GM10266 (cell line): Measurements from ENCODE around the gene ULK3.

Experiments
- DNase-seq: peaks from one replicate; pipeline ENCODE4 v3.0.0; 2012; ENCODE audit errors: extremely low spot score
- TF ChIP-seq, protein P1 (sequence below): IDR thresholded peaks from 2 replicates; pipeline ENCODE4 v1.5.1; 2012; ENCODE audit warnings: mild to moderate bottlenecking, low read depth; ENCODE audit not compliant: control insufficient read depth, insufficient read depth; ENCODE audit errors: missing control alignments

The ULK3 gene

DNA sequence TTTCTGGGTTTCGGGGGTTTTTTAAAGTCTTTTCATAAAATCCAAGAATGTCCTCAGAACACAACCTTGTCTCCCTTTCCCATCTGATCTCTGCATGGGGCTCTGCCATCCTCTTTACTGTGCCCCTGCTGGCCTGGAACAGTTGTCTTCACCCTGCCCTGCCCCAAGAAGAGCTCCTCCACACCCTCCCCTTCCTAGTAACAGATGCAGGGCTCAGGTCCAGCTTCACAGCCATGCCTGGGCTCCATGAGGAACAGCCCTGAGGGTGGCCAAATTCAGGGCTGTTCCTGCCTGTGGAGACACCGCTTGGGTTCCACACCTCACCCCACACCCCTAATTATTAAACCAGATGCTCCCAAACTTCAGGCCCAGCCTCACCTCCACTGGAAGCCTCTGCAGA, 12.9 kb upstream of the ULK3 start:
- TF ChIP-seq, protein P1, sequence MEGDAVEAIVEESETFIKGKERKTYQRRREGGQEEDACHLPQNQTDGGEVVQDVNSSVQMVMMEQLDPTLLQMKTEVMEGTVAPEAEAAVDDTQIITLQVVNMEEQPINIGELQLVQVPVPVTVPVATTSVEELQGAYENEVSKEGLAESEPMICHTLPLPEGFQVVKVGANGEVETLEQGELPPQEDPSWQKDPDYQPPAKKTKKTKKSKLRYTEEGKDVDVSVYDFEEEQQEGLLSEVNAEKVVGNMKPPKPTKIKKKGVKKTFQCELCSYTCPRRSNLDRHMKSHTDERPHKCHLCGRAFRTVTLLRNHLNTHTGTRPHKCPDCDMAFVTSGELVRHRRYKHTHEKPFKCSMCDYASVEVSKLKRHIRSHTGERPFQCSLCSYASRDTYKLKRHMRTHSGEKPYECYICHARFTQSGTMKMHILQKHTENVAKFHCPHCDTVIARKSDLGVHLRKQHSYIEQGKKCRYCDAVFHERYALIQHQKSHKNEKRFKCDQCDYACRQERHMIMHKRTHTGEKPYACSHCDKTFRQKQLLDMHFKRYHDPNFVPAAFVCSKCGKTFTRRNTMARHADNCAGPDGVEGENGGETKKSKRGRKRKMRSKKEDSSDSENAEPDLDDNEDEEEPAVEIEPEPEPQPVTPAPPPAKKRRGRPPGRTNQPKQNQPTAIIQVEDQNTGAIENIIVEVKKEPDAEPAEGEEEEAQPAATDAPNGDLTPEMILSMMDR: no peak
- DNase-seq: no peak

DNA sequence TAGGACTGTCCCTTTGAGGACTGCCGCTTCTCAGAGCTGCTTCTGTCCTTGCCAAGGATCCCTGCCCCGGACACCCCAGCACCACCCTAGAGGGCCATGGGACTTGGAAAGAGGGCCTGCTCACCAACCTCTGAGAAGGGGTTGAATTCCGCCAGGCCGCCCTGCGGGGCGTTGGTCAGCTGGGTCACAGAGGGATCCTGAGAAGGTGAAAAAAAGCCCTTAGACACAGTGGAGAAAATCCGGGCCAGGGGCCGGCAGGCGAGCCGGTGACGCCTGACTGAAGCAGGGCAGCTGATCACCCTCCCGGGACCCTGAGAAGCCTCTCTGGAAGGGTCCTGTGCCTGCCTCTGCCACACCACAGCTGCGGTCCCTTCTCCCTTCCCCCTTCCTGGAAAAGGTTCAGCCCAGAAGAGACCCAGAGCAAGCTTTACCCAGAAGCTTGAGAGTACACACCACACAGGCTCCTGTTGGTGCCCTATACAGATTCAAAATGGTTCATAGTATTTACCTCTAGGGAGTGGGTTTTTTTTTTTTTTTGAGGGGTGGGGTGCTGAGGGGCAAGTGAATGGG, 11.6 kb upstream of the ULK3 start:
- TF ChIP-seq, protein P1: no peak
- DNase-seq: no peak

DNA sequence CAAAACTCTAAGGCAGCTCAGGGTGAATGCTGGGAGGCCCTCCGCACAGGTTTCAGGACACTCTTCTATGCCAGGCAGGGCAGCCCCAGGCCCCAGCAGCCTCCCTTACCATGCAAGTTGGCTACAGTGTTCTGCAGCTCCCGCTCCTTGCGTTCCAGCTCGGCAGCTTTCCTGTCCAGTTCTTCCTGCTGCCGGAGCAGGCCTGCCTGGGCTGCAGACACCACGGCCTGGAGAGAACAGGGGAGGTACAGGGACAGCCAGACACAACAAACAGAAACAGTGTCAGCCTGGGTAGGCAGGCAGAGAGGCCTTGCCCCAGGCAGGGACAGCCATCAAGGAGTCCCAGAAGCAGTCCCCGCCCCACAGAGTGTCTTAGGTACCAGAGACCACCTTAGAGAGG, 9.0 kb upstream of the ULK3 start:
- TF ChIP-seq, protein P1: no peak
- no peak for DNase-seq

DNA sequence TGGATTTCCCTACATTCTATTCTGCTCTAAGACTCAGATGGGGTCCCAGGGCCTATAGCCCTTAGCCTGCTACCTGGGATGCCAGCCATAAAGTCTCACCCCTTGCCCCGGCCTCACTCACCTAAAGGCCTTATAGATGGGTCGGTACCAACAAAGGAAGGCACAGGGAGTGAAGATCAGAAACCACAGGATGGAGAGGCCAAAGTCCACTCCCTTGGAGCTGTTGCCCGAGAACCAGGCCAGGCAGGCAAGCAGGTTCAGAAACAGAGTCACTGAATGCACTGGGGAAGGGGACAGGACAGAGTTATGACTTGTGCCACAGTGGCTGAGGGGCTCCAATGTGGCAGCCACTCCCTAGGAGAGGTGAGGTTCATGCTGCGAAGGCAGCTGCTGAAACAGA, 7.4 kb upstream of the ULK3 start:
- TF ChIP-seq, protein P1: no peak
- no peak for DNase-seq

DNA sequence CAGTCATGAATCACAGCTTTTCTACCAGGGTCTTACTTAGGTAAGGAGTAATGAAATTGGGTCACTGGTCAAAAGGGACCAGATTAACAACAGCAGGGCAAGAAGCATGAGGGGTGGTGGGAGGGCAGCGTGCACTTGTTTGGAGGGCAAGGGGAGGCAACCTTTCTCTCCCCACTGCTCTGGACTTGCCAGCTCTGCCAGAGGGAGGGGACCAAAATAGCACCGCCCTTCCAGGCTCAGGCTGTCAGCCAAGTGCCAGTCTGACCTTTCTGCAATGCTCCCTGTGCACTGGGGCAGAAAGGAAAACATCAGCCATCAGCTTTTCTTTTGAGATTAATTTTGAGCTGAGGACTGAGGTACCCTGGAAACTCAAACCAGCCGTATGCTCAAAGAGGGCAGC, 4.5 kb upstream of the ULK3 start:
- TF ChIP-seq, protein P1: no peak
- DNase-seq: no peak

DNA sequence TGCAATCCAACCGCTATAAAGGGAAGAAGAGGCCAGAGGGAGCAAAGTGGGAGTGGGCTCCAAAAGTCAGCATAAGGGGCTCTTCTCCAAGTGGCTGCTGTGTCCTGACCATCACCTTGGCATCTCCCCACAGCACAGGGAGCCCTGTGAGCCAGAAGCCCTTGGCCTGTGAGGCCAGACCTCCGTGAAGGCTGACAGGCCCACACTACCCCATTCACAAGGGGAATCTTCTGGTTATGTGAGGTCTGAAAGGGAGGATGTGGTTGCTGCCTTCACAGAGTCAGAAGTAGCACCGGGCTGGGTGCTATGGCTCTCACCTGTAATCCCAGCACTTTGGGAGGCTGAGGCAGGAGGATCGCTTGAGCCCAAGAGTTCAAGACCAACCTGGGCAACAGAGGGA, 2.6 kb upstream of the ULK3 start:
- TF ChIP-seq, protein P1: no peak
- DNase-seq: no peak

DNA sequence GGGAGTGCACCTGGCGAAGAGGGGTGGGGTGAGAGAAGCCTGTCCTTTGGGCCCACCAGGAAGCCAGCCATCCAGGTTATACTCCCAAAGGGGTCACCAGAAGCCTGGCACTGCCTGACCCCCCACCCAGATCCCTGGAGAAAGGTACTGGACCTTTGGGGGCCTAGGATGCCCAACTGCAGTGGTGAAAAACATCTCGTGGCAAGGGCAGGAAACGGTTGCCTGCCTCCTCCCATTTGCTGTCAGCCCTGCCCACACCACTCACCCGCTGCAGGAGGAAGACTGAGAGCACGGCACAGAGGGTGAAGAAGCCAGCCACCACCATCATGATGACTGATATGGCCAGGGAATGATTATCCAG, 2.2 kb upstream of the ULK3 start:
- no peak for DNase-seq
- TF ChIP-seq, protein P1: no peak
